ENCODE data around the gene B4GALT7.

Gene B4GALT7

GRCh38 chr5:177598477-177598876 is 1.5 kb upstream of the B4GALT7 start:
- TF ChIP-seq FOXP2 (optimal IDR thresholded peaks at IDR 0.05; ENCODE audit: borderline replicate concordance, extremely low read depth, extremely low read length, insufficient read depth) (peak; percentile 21), POLR2AphosphoS5 (IDR thresholded peaks at IDR 0.05; ENCODE audit: low read depth, low read length) (no peak), TAF1 (IDR thresholded peaks at IDR 0.05; ENCODE audit: borderline replicate concordance, insufficient read depth, low read length) (no peak), SIN3A (IDR thresholded peaks at IDR 0.05; ENCODE audit: borderline replicate concordance, insufficient read depth, low read length) (no peak), REST (IDR thresholded peaks at IDR 0.05; ENCODE audit: insufficient read depth in 1 of 2, low read depth in 2 of 2, low read length in 2 of 2) (no peak)

GRCh38 chr5:177600508-177601018 is 631 bp downstream of the B4GALT7 start:
- TF ChIP-seq FOXP2 (optimal IDR thresholded peaks at IDR 0.05; ENCODE audit: borderline replicate concordance, extremely low read depth, extremely low read length, insufficient read depth), result no peak
- TF ChIP-seq SIN3A (IDR thresholded peaks at IDR 0.05; ENCODE audit: borderline replicate concordance, insufficient read depth, low read length), result no peak
- no peak for TF ChIP-seq POLR2AphosphoS5 (IDR thresholded peaks at IDR 0.05; ENCODE audit: low read depth, low read length)

- no peak for TF ChIP-seq POLR2AphosphoS5 (IDR thresholded peaks at IDR 0.05; ENCODE audit: low read depth, low read length)
- no peak for TF ChIP-seq SIN3A (IDR thresholded peaks at IDR 0.05; ENCODE audit: borderline replicate concordance, insufficient read depth, low read length)
- TF ChIP-seq FOXP2 (optimal IDR thresholded peaks at IDR 0.05; ENCODE audit: borderline replicate concordance, extremely low read depth, extremely low read length, insufficient read depth), result no peak
- no peak for TF ChIP-seq REST (IDR thresholded peaks at IDR 0.05; ENCODE audit: insufficient read depth in 1 of 2, low read depth in 2 of 2, low read length in 2 of 2)
- TF ChIP-seq TAF1 (IDR thresholded peaks at IDR 0.05; ENCODE audit: borderline replicate concordance, insufficient read depth, low read length), result no peak
These were observed 1.2 kb downstream of the B4GALT7 start for GRCh38 chr5:177601126-177601525.

GRCh38 chr5:177601577-177602457 is 1.9 kb downstream of the B4GALT7 start:
- TF ChIP-seq TAF1 (IDR thresholded peaks at IDR 0.05; ENCODE audit: borderline replicate concordance, insufficient read depth, low read length), result no peak
- no peak for TF ChIP-seq REST (IDR thresholded peaks at IDR 0.05; ENCODE audit: insufficient read depth in 1 of 2, low read depth in 2 of 2, low read length in 2 of 2)
- no peak for TF ChIP-seq POLR2AphosphoS5 (IDR thresholded peaks at IDR 0.05; ENCODE audit: low read depth, low read length)
- TF ChIP-seq FOXP2 (optimal IDR thresholded peaks at IDR 0.05; ENCODE audit: borderline replicate concordance, extremely low read depth, extremely low read length, insufficient read depth), result no peak
- no peak for TF ChIP-seq SIN3A (IDR thresholded peaks at IDR 0.05; ENCODE audit: borderline replicate concordance, insufficient read depth, low read length)

GRCh38 chr5:177602458-177602830 is 2.5 kb downstream of the B4GALT7 start:
- TF ChIP-seq POLR2AphosphoS5 (IDR thresholded peaks at IDR 0.05; ENCODE audit: low read depth, low read length), result no peak
- no peak for TF ChIP-seq TAF1 (IDR thresholded peaks at IDR 0.05; ENCODE audit: borderline replicate concordance, insufficient read depth, low read length)

- no peak for TF ChIP-seq SIN3A (IDR thresholded peaks at IDR 0.05; ENCODE audit: borderline replicate concordance, insufficient read depth, low read length)
These were observed 3.7 kb downstream of the B4GALT7 start for GRCh38 chr5:177603631-177604030.
